OCI-LY7 (cell line): ENCODE results near the gene TMEM109. TPM values are rescaled to one million over a fixed set of nuclear protein-coding genes. Genes with fewer than 3 reads are reported as not detected.

Source experiments
- BruUV-seq: library from RNA; stranded (reverse); fragments of 400-500 nt; replicated peaks from 2 replicates; lab custom pipeline; 2021; lab: Mats Ljungman, UMichigan
- CTCF ChIA-PET: fragments of 300-600 bp; sonication (Branson Sonifier 250); formaldehyde crosslinking; loops from one replicate; lab custom pipeline; 2022; ENCODE audit warnings: antibody characterized with exemption; ENCODE audit not compliant: unreplicated experiment; lab: Charles Lee
- POLR2A ChIA-PET: fragments of 300-600 bp; sonication (Branson Sonifier 250); formaldehyde crosslinking; loops from one replicate; lab custom pipeline; 2022; ENCODE audit warnings: antibody characterized with exemption; lab: Charles Lee
- DNase-seq: peaks from one replicate; pipeline ENCODE4 v3.0.0-alpha.2; 2015; ENCODE audit warnings: low spot score
- H2AFZ ChIP-seq: fragments of 200-600 bp; sonication (generic), shearing (Covaris generic); 2 replicates; pipeline ENCODE4 v1.6.1; 2014; ENCODE audit warnings: mild to moderate bottlenecking, antibody characterized with exemption, low read length, moderate library complexity
- H3K27ac ChIP-seq: fragments of 200-600 bp; sonication (generic); 2 replicates; pipeline ENCODE4 v1.5.1; 2014; ENCODE audit warnings: mixed run types, low read depth, mild to moderate bottlenecking, moderate library complexity, low read length, inconsistent platforms; ENCODE audit not compliant: poor library complexity, severe bottlenecking
- H3K36me3 ChIP-seq: fragments of 200-600 bp; sonication (generic); 2 replicates; pipeline ENCODE4 v1.6.1; 2014; ENCODE audit warnings: mild to moderate bottlenecking, antibody characterized with exemption, low read length, moderate library complexity, mixed read lengths; ENCODE audit not compliant: insufficient read depth
- H3K4me1 ChIP-seq: fragments of 200-600 bp; sonication (generic); 2 replicates; pipeline ENCODE4 v1.5.1; 2014; ENCODE audit warnings: mild to moderate bottlenecking, low read length; ENCODE audit not compliant: insufficient read depth, poor library complexity, severe bottlenecking
- H3K4me2 ChIP-seq: fragments of 200-600 bp; sonication (generic); 2 replicates; pipeline ENCODE4 v1.6.1; 2014; ENCODE audit warnings: mild to moderate bottlenecking, low read length
- H3K4me3 ChIP-seq: fragments of 200-600 bp; sonication (generic); 2 replicates; pipeline ENCODE4 v1.5.1; 2014; ENCODE audit warnings: mild to moderate bottlenecking, low read depth, low read length; ENCODE audit not compliant: poor library complexity, severe bottlenecking
- H3K79me2 ChIP-seq: fragments of 200-600 bp; sonication (generic); 2 replicates; pipeline ENCODE4 v1.6.1; 2016; ENCODE audit warnings: low read depth, mild to moderate bottlenecking, low read length, moderate library complexity, mixed read lengths; ENCODE audit not compliant: insufficient read depth
- H3K9me2 ChIP-seq: fragments of 200-600 bp; sonication (generic); 2 replicates; pipeline ENCODE4 v1.6.1; 2016; ENCODE audit warnings: mild to moderate bottlenecking, low read length, mixed read lengths; ENCODE audit not compliant: insufficient read depth
- H3K9me3 ChIP-seq: fragments of 200-600 bp; sonication (generic); 2 replicates; pipeline ENCODE4 v1.6.1; 2014; ENCODE audit warnings: mild to moderate bottlenecking, mixed run types, low read length, mixed read lengths
- H4K20me1 ChIP-seq: fragments of 200-600 bp; sonication (generic); 2 replicates; pipeline ENCODE4 v1.6.1; 2014; ENCODE audit warnings: mild to moderate bottlenecking, antibody characterized with exemption, low read length, moderate library complexity, mixed read lengths; ENCODE audit not compliant: insufficient read depth
- CTCF ChIP-seq: fragments of 200-600 bp; sonication (generic); conservative IDR thresholded peaks from 2 replicates; pipeline ENCODE4 v1.5.1; 2014; ENCODE audit warnings: mild to moderate bottlenecking, antibody characterized with exemption, low read length, moderate library complexity, mixed read lengths
- EZH2phosphoT487 ChIP-seq: fragments of 200-600 bp; sonication (generic); IDR thresholded peaks from 2 replicates; pipeline ENCODE4 v1.6.1; 2018; ENCODE audit warnings: low read depth, borderline replicate concordance, mild to moderate bottlenecking, mixed run types, antibody characterized with exemption, low read length, moderate library complexity, mixed read lengths
- intact Hi-C: fragments of 100-400 bp; cut with micrococcal nuclease; formaldehyde crosslinking; loops from one replicate; pipeline ENCODE4 v1.10.0; 2022; ENCODE audit not compliant: unreplicated experiment
- total RNA-seq, 2 experiments: library from RNA; depleted of rRNA in 1 of 2; stranded (reverse); fragments of >200 nt in 1 of 2; shearing (Covaris generic) in 1 of 2; gene quantifications; 2 replicates each; pipeline ENCODE4 v1.2.3, GENCODE V29; 2014 to 2022

Gene TMEM109
- total RNA-seq, 2 experiments from 2014 or later = 57.0 to 67.8 TPM

- peaks cover 8% of the 10 kb centered on the region; the same call in 1 of the 2 replicates for H4K20me1 ChIP-seq
- H3K36me3 ChIP-seq = peaks cover 21% of the 10 kb centered on the region
- TF ChIP-seq EZH2phosphoT487 (no peak), CTCF (no peak)
- H3K9me2 ChIP-seq = no peaks in the 10 kb centered on the region
- ChIA-PET CTCF (no interaction called here), POLR2A (interaction anchor here (0.6 to 1.6 kb wide), 8 partner anchors 9 to 1769 kb away, joined by 3 to 5 read pairs (median 4); no protein-coding TSS in a partner anchor)
- BruUV-seq = no TSS peak
- peaks cover 62% of the 10 kb centered on the region for H3K4me1 ChIP-seq
- no peak overlapping the region for H3K4me3 ChIP-seq
- H3K9me3 ChIP-seq = peaks cover 21% of the 10 kb centered on the region
- H2AFZ ChIP-seq = peak overlapping the region; percentile 64; the same call in 1 of the 2 replicates
- peak overlapping the region; percentile 77 for H3K4me2 ChIP-seq
- intact Hi-C loops = no loop called here
- peak overlapping the region; percentile 86 for H3K27ac ChIP-seq
- DNase-seq = no peak
- H3K79me2 ChIP-seq = peaks cover 33% of the 10 kb centered on the region
These were observed 1.6 kb upstream of the TMEM109 start for GRCh38 chr11:60912223-60912850.

GRCh38 chr11:60912851-60913528 lies 968 bp upstream of the TMEM109 start:
- peaks cover 56% of the 10 kb centered on the region for H3K4me1 ChIP-seq
- TF ChIP-seq CTCF (no peak), EZH2phosphoT487 (no peak)
- H3K9me2 ChIP-seq = no peaks in the 10 kb centered on the region
- H3K79me2 ChIP-seq = peaks cover 40% of the 10 kb centered on the region
- ChIA-PET CTCF (interaction anchor here (1.2 to 3.0 kb wide), 4 partner anchors 8 to 69 kb away, joined by 3 to 17 read pairs (median 4); partner anchors contain the start of gene SLC15A3), POLR2A (interaction anchor here (0.7 to 3.4 kb wide), 11 partner anchors 9 to 1770 kb away, joined by 3 to 21 read pairs (median 4); no protein-coding TSS in a partner anchor)
- H3K4me3 ChIP-seq = peak overlapping the region; percentile 83
- no TSS peak for BruUV-seq
- DNase-seq = no peak
- H3K36me3 ChIP-seq = peaks cover 27% of the 10 kb centered on the region
- peaks cover 8% of the 10 kb centered on the region; the same call in 1 of the 2 replicates for H4K20me1 ChIP-seq
- peaks cover 21% of the 10 kb centered on the region for H3K9me3 ChIP-seq
- H3K4me2 ChIP-seq = peak overlapping the region; percentile 77
- H2AFZ ChIP-seq = peak overlapping the region; percentile 94
- peak overlapping the region; percentile 82 for H3K27ac ChIP-seq
- intact Hi-C loops = no loop called here
